IMR-90 (cell line): ENCODE data around the gene ITGB2. TPM values are rescaled to one million over a fixed set of nuclear protein-coding genes. Genes with fewer than 3 reads are reported as not detected.

Experiments used
- ATAC-seq: fragments of 200-7000 bp; cut with Tn5 transposase; 2 replicates; pipeline ENCODE4 v1.9.1; 2020; ENCODE audit warnings: low read depth, mild to moderate bottlenecking, moderate library complexity
- BruUV-seq: library from RNA; stranded (reverse); fragments of 400-500 nt; replicated peaks from 2 replicates; lab custom pipeline; 2021; lab: Mats Ljungman, UMichigan
- CTCF ChIA-PET: fragments of 300-600 bp; formaldehyde crosslinking; extraction: SDS; loops from one replicate; lab custom pipeline; 2021; ENCODE audit warnings: antibody characterized with exemption; lab: Yijun Ruan, JAX
- POLR2A ChIA-PET: fragments of 300-600 bp; sonication (Branson Sonifier 250); formaldehyde crosslinking; loops from one replicate; lab custom pipeline; 2022; ENCODE audit warnings: antibody characterized with exemption; ENCODE audit not compliant: unreplicated experiment; lab: Charles Lee
- DNase-seq: peaks from one replicate; pipeline ENCODE4 v3.0.0; 2013
- H2AFZ ChIP-seq: replicated peaks from 2 replicates; pipeline ENCODE3; 2013; ENCODE audit warnings: low read length, mild to moderate bottlenecking; ENCODE audit not compliant: poor library complexity
- H2AK5ac ChIP-seq: 2 replicates; pipeline ENCODE4 v1.6.1; 2013; ENCODE audit warnings: low read depth, low read length, inconsistent platforms
- H2AK9ac ChIP-seq: replicated peaks from 2 replicates; pipeline ENCODE3; 2013; ENCODE audit warnings: mild to moderate bottlenecking, low read depth, low read length, moderate library complexity; ENCODE audit not compliant: poor library complexity
- H2BK120ac ChIP-seq: 2 replicates; pipeline ENCODE4 v1.6.1; 2013; ENCODE audit warnings: low read depth, low read length, inconsistent platforms
- H2BK15ac ChIP-seq: 3 replicates; pipeline ENCODE4 v1.6.1; 2013; ENCODE audit warnings: low read depth, low read length, inconsistent platforms
- H2BK20ac ChIP-seq: 2 replicates; pipeline ENCODE4 v1.6.1; 2013; ENCODE audit warnings: low read depth, mild to moderate bottlenecking, inconsistent platforms, low read length, moderate library complexity
- H2BK5ac ChIP-seq: 2 replicates; pipeline ENCODE4 v1.6.1; 2013; ENCODE audit warnings: mild to moderate bottlenecking, low read depth, low read length, inconsistent platforms; ENCODE audit not compliant: poor library complexity, severe bottlenecking
- H3K14ac ChIP-seq: replicated peaks from 2 replicates; pipeline ENCODE4 v1.6.1; 2013; ENCODE audit warnings: low read depth, low read length, inconsistent platforms
- H3K18ac ChIP-seq: 2 replicates; pipeline ENCODE4 v1.6.1; 2013; ENCODE audit warnings: low read depth, low read length, control low read depth
- H3K23ac ChIP-seq: 2 replicates; pipeline ENCODE4 v1.6.1; 2013; ENCODE audit warnings: low read depth, low read length, inconsistent platforms
- H3K27ac ChIP-seq: 2 replicates; pipeline ENCODE4 v1.5.1; 2013; ENCODE audit warnings: mild to moderate bottlenecking, control low read depth, low read length; ENCODE audit not compliant: insufficient read depth
- H3K27me3 ChIP-seq: 2 replicates; pipeline ENCODE4 v1.6.1; 2013; ENCODE audit warnings: low read length; ENCODE audit not compliant: control insufficient read depth, insufficient read depth
- H3K36me3 ChIP-seq: 2 replicates; pipeline ENCODE4 v1.6.1; 2013; ENCODE audit warnings: low read length, mixed read lengths; ENCODE audit not compliant: control insufficient read depth, insufficient read depth
- H3K4ac ChIP-seq: 2 replicates; pipeline ENCODE4 v1.6.1; 2013; ENCODE audit warnings: low read depth, low read length, inconsistent platforms
- H3K4me1 ChIP-seq: 2 replicates; pipeline ENCODE4 v1.6.1; 2013; ENCODE audit warnings: low read length, mixed read lengths; ENCODE audit not compliant: control insufficient read depth, insufficient read depth
- H3K4me2 ChIP-seq: 2 replicates; pipeline ENCODE4 v1.6.1; 2013; ENCODE audit warnings: low read depth, mild to moderate bottlenecking, control low read depth, low read length, moderate library complexity
- H3K4me3 ChIP-seq: 2 replicates; pipeline ENCODE4 v1.5.1; 2013; ENCODE audit warnings: low read depth, mild to moderate bottlenecking, control low read depth, low read length, moderate library complexity; ENCODE audit not compliant: insufficient read depth
- H3K56ac ChIP-seq: 2 replicates; pipeline ENCODE4 v1.6.1; 2013; ENCODE audit warnings: low read length, inconsistent platforms; ENCODE audit not compliant: insufficient read depth; ENCODE audit errors: extremely low read depth
- H3K79me1 ChIP-seq, 2 experiments: 2 replicates each; pipeline ENCODE4 v1.6.1; 2013; ENCODE audit warnings: low read length in 2 of 2, inconsistent platforms in 1 of 2, low read depth in 1 of 2
- H3K9ac ChIP-seq: 2 replicates; pipeline ENCODE4 v1.6.1; 2013; ENCODE audit warnings: low read depth, low read length, control low read depth
- H3K9me1 ChIP-seq: 2 replicates; pipeline ENCODE4 v1.6.1; 2013; ENCODE audit warnings: low read length, inconsistent platforms; ENCODE audit not compliant: insufficient read depth
- H3K9me3 ChIP-seq: 2 replicates; pipeline ENCODE4 v1.6.1; 2013; ENCODE audit warnings: low read length; ENCODE audit not compliant: control insufficient read depth, insufficient read depth
- H4K20me1 ChIP-seq: 2 replicates; pipeline ENCODE4 v1.6.1; 2013; ENCODE audit warnings: low read length, inconsistent platforms; ENCODE audit not compliant: insufficient read depth
- H4K5ac ChIP-seq: 2 replicates; pipeline ENCODE4 v1.6.1; 2013; ENCODE audit warnings: mild to moderate bottlenecking, low read depth, low read length, control low read depth
- H4K8ac ChIP-seq, 2 experiments: 2 replicates each; pipeline ENCODE4 v1.6.1; 2013; ENCODE audit warnings: low read depth in 2 of 2, low read length in 2 of 2, control low read depth in 1 of 2, inconsistent platforms in 1 of 2
- H4K91ac ChIP-seq: 2 replicates; pipeline ENCODE4 v1.6.1; 2013; ENCODE audit warnings: low read depth, low read length, inconsistent platforms; ENCODE audit not compliant: insufficient read depth
- CEBPB ChIP-seq: IDR thresholded peaks from 2 replicates; pipeline ENCODE4 v1.6.1; 2012; ENCODE audit warnings: low read depth, low read length, improper control_type of control experiment
- CHD1 ChIP-seq: IDR thresholded peaks from 2 replicates; pipeline ENCODE4 v1.6.1; 2012; ENCODE audit warnings: low read depth, low read length, improper control_type of control experiment
- MAZ ChIP-seq: IDR thresholded peaks from 2 replicates; pipeline ENCODE4 v1.6.1; 2012; ENCODE audit warnings: low read depth, mild to moderate bottlenecking, low read length, improper control_type of control experiment, moderate library complexity, borderline replicate concordance
- MXI1 ChIP-seq: IDR thresholded peaks from 2 replicates; pipeline ENCODE4 v1.6.1; 2012; ENCODE audit warnings: low read depth, mild to moderate bottlenecking, low read length, moderate library complexity, borderline replicate concordance
- NFE2L2 ChIP-seq: fragments of 150-350 bp; IDR thresholded peaks from 2 replicates; pipeline ENCODE4 v1.6.1; 2016; ENCODE audit warnings: low read depth, mild to moderate bottlenecking, low read length
- POLR2A ChIP-seq: IDR thresholded peaks from 2 replicates; pipeline ENCODE4 v1.6.1; 2012; ENCODE audit warnings: mild to moderate bottlenecking, low read depth, low read length
- RAD21 ChIP-seq: IDR thresholded peaks from 2 replicates; pipeline ENCODE4 v1.6.1; 2012; ENCODE audit warnings: low read length, improper control_type of control experiment
- RFX5 ChIP-seq: IDR thresholded peaks from 2 replicates; pipeline ENCODE4 v1.8.0; 2012; ENCODE audit warnings: low read depth, mild to moderate bottlenecking, low read length, moderate library complexity
- SMC3 ChIP-seq: fragments of 150-350 bp; IDR thresholded peaks from 2 replicates; pipeline ENCODE4 v1.6.1; 2016; ENCODE audit warnings: low read depth, mild to moderate bottlenecking, antibody characterized with exemption, low read length, moderate library complexity
- WGBS, 2 experiments: methylation state at CpG; one replicate each; pipeline versions ENCODE4 v1.1.5 to v1.1.7; 2013; ENCODE audit warnings: missing lambda C conversion rate in 2 of 2; ENCODE audit not compliant: insufficient read length in 1 of 2; ENCODE audit errors: extremely low coverage in 2 of 2; 5-methylcytosine and 5-hydroxymethylcytosine counted together
- dilution Hi-C: fragments of 300-500 bp; cut with HindIII; formaldehyde crosslinking; loops from one replicate; pipeline ENCODE4 v1.14.3; 2018; ENCODE audit warnings: low sequenced_read_pairs; ENCODE audit not compliant: unreplicated experiment
- in situ Hi-C: fragments of 300-500 bp; cut with MboI; formaldehyde crosslinking; loops from 3 replicates; pipeline ENCODE4 v1.14.3; 2019; ENCODE audit warnings: low sequenced_read_pairs, inconsistent platforms, mixed read lengths
- intact Hi-C: fragments of 100-400 bp; cut with micrococcal nuclease; formaldehyde crosslinking; loops from 2 replicates; pipeline ENCODE4 v1.10.0; 2022
- polyA plus RNA-seq, 3 experiments: library from polyadenylated mRNA; depleted of rRNA; stranded (reverse); fragments of >200 nt; gene quantifications; 2 replicates each; pipeline ENCODE4 v1.2.3, GENCODE V29; 2012; ENCODE audit warnings: low replicate concordance in 1 of 3
- total RNA-seq: library from RNA; depleted of rRNA; stranded (reverse); fragments of >200 nt; gene quantifications from 2 replicates; pipeline ENCODE4 v1.2.3, GENCODE V29; 2012
- TF ChIP-seq, protein P1 (sequence below): fragments of 150-350 bp; IDR thresholded peaks from 2 replicates; pipeline ENCODE4 v1.6.1; 2017; ENCODE audit warnings: mild to moderate bottlenecking, antibody characterized with exemption, low read length, low read depth

ITGB2 gene
- total and polyA plus RNA-seq, 2 of the 4 experiments (the other 2 are of a cell fraction), result 0.14 TPM; not detected in 1

DNA sequence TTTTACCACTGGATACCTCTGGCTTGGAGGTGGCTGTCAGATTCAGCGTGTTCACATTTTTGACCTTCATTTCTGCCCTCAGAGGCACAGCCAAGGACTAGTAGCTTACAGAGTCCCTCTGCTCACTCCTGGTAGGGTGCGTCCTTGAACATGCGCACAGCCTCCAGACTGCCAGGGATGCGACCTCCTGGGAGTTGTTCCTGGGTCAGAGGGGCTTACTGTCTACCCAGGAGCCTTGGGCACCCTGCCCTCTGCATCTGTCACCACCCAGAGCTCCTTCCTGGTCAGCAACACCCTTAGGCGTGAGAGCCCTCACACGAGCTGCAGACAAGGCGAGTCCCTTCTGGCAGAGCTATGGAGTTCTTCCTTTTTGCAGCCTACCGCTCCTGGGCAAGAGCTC lies 20.9 kb upstream of the ITGB2 start:
- BruUV-seq, result no TSS peak
- peaks cover 7% of the 10 kb centered on the region; the same call in 1 of the 2 replicates for H3K4me1 ChIP-seq
- no peak overlapping the region for H2AFZ ChIP-seq
- H3K9me1 ChIP-seq, result peaks cover 9% of the 10 kb centered on the region
- H2AK9ac ChIP-seq, result no peak overlapping the region
- no peak overlapping the region for H3K14ac ChIP-seq
- peaks cover 31 to 69% of the 10 kb centered on the region in 2 experiments for H3K79me1 ChIP-seq
- POLR2A ChIA-PET, result no interaction called here
- H4K91ac ChIP-seq, result no peak overlapping the region
- no peak overlapping the region for H2BK5ac ChIP-seq
- CTCF ChIA-PET, result interaction anchor here (0.7 kb wide), 1 partner anchor 8 kb away, joined by 3 read pairs; no protein-coding TSS in a partner anchor
- no peak overlapping the region for H3K56ac ChIP-seq
- no peak overlapping the region for H3K27ac ChIP-seq
- H3K4me2 ChIP-seq, result no peak overlapping the region; the same call in 1 of the 2 replicates
- H2AK5ac ChIP-seq, result no peak overlapping the region
- no peak for ATAC-seq
- in situ Hi-C loops (loop anchor here (25.0 kb wide), 1 partner anchor 429 kb away; no protein-coding TSS in a partner anchor), intact Hi-C loops (loop anchor here (5.0 kb wide), 1 partner anchor 336 kb away; no protein-coding TSS in a partner anchor), dilution Hi-C loops (no loop called here)
- H3K18ac ChIP-seq, result no peak overlapping the region
- no peak overlapping the region for H2BK15ac ChIP-seq
- no peak overlapping the region for H3K4ac ChIP-seq
- H2BK20ac ChIP-seq, result no peak overlapping the region
- H4K8ac ChIP-seq, result no peak overlapping the region
- no peak overlapping the region for H3K23ac ChIP-seq
- 83% methylated on average over 6 of the region's 8 CpGs; no CpG with 5 or more reads in 1 of the 2 experiments for WGBS, 2 experiments
- H3K4me3 ChIP-seq, result no peak overlapping the region
- H4K20me1 ChIP-seq, result peaks cover 37% of the 10 kb centered on the region
- H3K27me3 ChIP-seq, result no peaks in the 10 kb centered on the region
- H4K5ac ChIP-seq, result no peak overlapping the region
- TF ChIP-seq POLR2A (no peak), CHD1 (no peak), CEBPB (no peak), RFX5 (no peak), NFE2L2 (no peak), RAD21 (no peak), MXI1 (no peak), MAZ (no peak), SMC3 (no peak)
- TF ChIP-seq, protein P1, sequence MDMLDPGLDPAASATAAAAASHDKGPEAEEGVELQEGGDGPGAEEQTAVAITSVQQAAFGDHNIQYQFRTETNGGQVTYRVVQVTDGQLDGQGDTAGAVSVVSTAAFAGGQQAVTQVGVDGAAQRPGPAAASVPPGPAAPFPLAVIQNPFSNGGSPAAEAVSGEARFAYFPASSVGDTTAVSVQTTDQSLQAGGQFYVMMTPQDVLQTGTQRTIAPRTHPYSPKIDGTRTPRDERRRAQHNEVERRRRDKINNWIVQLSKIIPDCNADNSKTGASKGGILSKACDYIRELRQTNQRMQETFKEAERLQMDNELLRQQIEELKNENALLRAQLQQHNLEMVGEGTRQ, result no peak
- H2BK120ac ChIP-seq, result no peak overlapping the region
- H3K9me3 ChIP-seq, result no peaks in the 10 kb centered on the region; the same call in 1 of the 2 replicates
- no peak for DNase-seq
- peaks cover 20% of the 10 kb centered on the region for H3K36me3 ChIP-seq
- 0 out of 2 replicates have a peak overlapping the region, but pooled peaks have one; percentile 33 for H3K9ac ChIP-seq
